ENCODE measurements around the gene BTBD19. TPM values are rescaled to one million over a fixed set of nuclear protein-coding genes. Genes with fewer than 3 reads are reported as not detected.

Gene BTBD19
- total and polyA plus RNA-seq, 9 of the 15 experiments (the other 6 are each of a cell fraction or from before 2014, with no cell fraction given) = 0.22 to 2.0 (median 0.95) TPM

- TF ChIP-seq ZNF592 (IDR thresholded peaks at IDR 0.05) = no peak
- no peak for TF ChIP-seq HINFP (tag; conservative IDR thresholded peaks at IDR 0.05; ENCODE audit: low read depth)
- TF ChIP-seq GABPA (tag; conservative IDR thresholded peaks at IDR 0.05; ENCODE audit: low read depth) = no peak
- TF ChIP-seq ETV1 (tag; conservative IDR thresholded peaks at IDR 0.05; ENCODE audit: low read depth) = no peak
- TF ChIP-seq ZNF143 (CRISPR knock-in tag; IDR thresholded peaks at IDR 0.05) = no peak
- no peak for TF ChIP-seq PHF8 (IDR thresholded peaks at IDR 0.05; ENCODE audit: borderline replicate concordance, low read length)
- no peak for TF ChIP-seq FUS (optimal IDR thresholded peaks at IDR 0.05; ENCODE audit: low read depth, low read length)
- TF ChIP-seq NR0B1 (IDR thresholded peaks at IDR 0.05; ENCODE audit: partially characterized antibody) = no peak
- no peak for TF ChIP-seq ZNF121 (CRISPR knock-in tag; conservative IDR thresholded peaks at IDR 0.05)
- peak in 1 of 2 experiments; percentile 18; a peak in 1 of 4 replicates for TF ChIP-seq SIN3A (IDR thresholded peaks at IDR 0.05; ENCODE audit: borderline replicate concordance in 2 of 2, control insufficient read depth in 1 of 2, low read depth in 2 of 2, low read length in 2 of 2)
- TF ChIP-seq ZFP36 (IDR thresholded peaks at IDR 0.05; ENCODE audit: low read depth, low read length, partially characterized antibody) = no peak
- TF ChIP-seq COPS2 (conservative IDR thresholded peaks at IDR 0.05) = no peak
- TF ChIP-seq HMG20A (CRISPR knock-in tag; conservative IDR thresholded peaks at IDR 0.05) = no peak
- peak; percentile 30; the same call in 1 of the 2 replicates for TF ChIP-seq KLF1 (tag; IDR thresholded peaks at IDR 0.05)
- TF ChIP-seq KDM5B (IDR thresholded peaks at IDR 0.05; ENCODE audit: insufficient replicate concordance, low read depth, low read length) = no peak
- TF ChIP-seq THRAP3 (IDR thresholded peaks at IDR 0.05; ENCODE audit: borderline replicate concordance) = 0 out of 2 replicates have a peak, but pooled peaks have one; percentile 2
- TF ChIP-seq ZNF175 (CRISPR knock-in tag; IDR thresholded peaks at IDR 0.05; ENCODE audit: low read depth) = no peak
- TF ChIP-seq TBL1XR1 (IDR thresholded peaks at IDR 0.05; ENCODE audit: low read length in 2 of 2) = no peak
- TF ChIP-seq POLR2G (IDR thresholded peaks at IDR 0.05; ENCODE audit: low read depth, low read length) = peak; percentile 56; the same call in 1 of the 2 replicates
- no peak for TF ChIP-seq TEAD4 (IDR thresholded peaks at IDR 0.05; ENCODE audit: low read length)
- no peak for TF ChIP-seq TEAD4 (CRISPR knock-in tag; IDR thresholded peaks at IDR 0.05; ENCODE audit: borderline replicate concordance)
Measured at GRCh38 chr1:44802306-44803061, 5.8 kb upstream of the BTBD19 start (continued).

Measured in K562 (cell line).